CD4-positive, alpha-beta T cell (primary cell): Measurements from ENCODE around the gene RPS6KA2. TPM values are rescaled to one million over a fixed set of nuclear protein-coding genes. Genes with fewer than 3 reads are reported as not detected.

Source experiments
- ATAC-seq: fragments of 200-7000 bp; cut with Tn5 transposase; one replicate; pipeline ENCODE4 v1.10.0; 2022; ENCODE audit warnings: mild to moderate bottlenecking; ENCODE audit not compliant: poor library complexity
- CTCF ChIA-PET: fragments of 350-600 bp; sonication (Branson Sonifier 250); formaldehyde crosslinking; loops from one replicate; lab custom pipeline; 2021; ENCODE audit warnings: antibody characterized with exemption, inconsistent platforms; lab: Charles Lee
- POLR2A ChIA-PET: fragments of 350-600 bp; sonication (Branson Sonifier 250); formaldehyde crosslinking; loops from one replicate; lab custom pipeline; 2021; ENCODE audit warnings: antibody characterized with exemption, inconsistent platforms; lab: Charles Lee
- DNase-seq, 14 experiments: peaks; one replicate each; pipeline ENCODE4 v3.0.0-alpha.2; 2013 to 2020; ENCODE audit warnings: mixed read lengths in 2 of 14
- H3K27ac ChIP-seq, 2 donors: one replicate each; pipeline versions ENCODE4 v1.5.1 to v1.7.0; 2013; ENCODE audit warnings: low read length in 2 of 2, low read depth in 1 of 2, mild to moderate bottlenecking in 1 of 2
- H3K27me3 ChIP-seq, 2 experiments: 1 replicate in 1 of 2; 2 replicates in 1 of 2; pipeline versions ENCODE4 v1.6.1 to v1.7.0; 2013; ENCODE audit warnings: low read length in 2 of 2, control low read depth in 1 of 2, mild to moderate bottlenecking in 1 of 2, moderate library complexity in 1 of 2; ENCODE audit not compliant: insufficient read depth in 2 of 2, control insufficient read depth in 1 of 2
- H3K36me3 ChIP-seq: one replicate; pipeline ENCODE4 v1.6.1; 2013; ENCODE audit warnings: low read length, control low read depth; ENCODE audit not compliant: insufficient read depth
- H3K4me1 ChIP-seq: one replicate; pipeline ENCODE4 v1.6.1; 2013; ENCODE audit warnings: low read length, control low read depth; ENCODE audit not compliant: insufficient read depth
- H3K4me3 ChIP-seq: one replicate; pipeline ENCODE4 v1.5.1; 2013; ENCODE audit warnings: mild to moderate bottlenecking, low read length, moderate library complexity
- H3K9me3 ChIP-seq, 2 experiments: 1 replicate in 1 of 2; 2 replicates in 1 of 2; pipeline versions ENCODE4 v1.6.1 to v1.7.0; 2013; ENCODE audit warnings: low read length in 2 of 2, mild to moderate bottlenecking in 2 of 2, control low read depth in 1 of 2, moderate library complexity in 1 of 2; ENCODE audit not compliant: control insufficient read depth in 1 of 2, insufficient read depth in 1 of 2
- H3K27ac Mint-ChIP-seq: one replicate; pipeline ENCODE4 v1.8.0; 2020; ENCODE audit warnings: mixed read lengths
- H3K27me3 Mint-ChIP-seq: one replicate; pipeline ENCODE4 v1.8.0; 2021; ENCODE audit warnings: mixed read lengths
- H3K36me3 Mint-ChIP-seq: one replicate; pipeline ENCODE4 v1.8.0; 2021; ENCODE audit warnings: low read depth, mixed read lengths
- H3K4me1 Mint-ChIP-seq: one replicate; pipeline ENCODE4 v1.8.0; 2021; ENCODE audit warnings: low read depth, mixed read lengths
- H3K4me3 Mint-ChIP-seq: one replicate; pipeline ENCODE4 v1.8.0; 2020; ENCODE audit warnings: mild to moderate bottlenecking, mixed read lengths
- H3K9me3 Mint-ChIP-seq: one replicate; pipeline ENCODE4 v1.8.0; 2020; ENCODE audit warnings: mixed read lengths
- CTCF ChIP-seq: fragments of 200-600 bp; IDR thresholded peaks from one replicate; pipeline ENCODE4 v1.8.0; 2022; ENCODE audit warnings: antibody characterized with exemption, mild to moderate bottlenecking
- intact Hi-C, 2 experiments: fragments of 100-400 bp; cut with DNase I in 1 of 2; cut with micrococcal nuclease in 1 of 2; formaldehyde crosslinking; loops; one replicate each; pipeline versions ENCODE4 v1.15.1 to v1.9.0; 2023 to 2025; cut with DNase I, micrococcal nuclease
- total RNA-seq, 174 experiments: library from RNA in 2 of 174; stranded (reverse) in 2 of 174; gene quantifications; one replicate each; pipeline ENCODE4 v1.2.3 and lab custom pipeline; 2021 to 2026

Gene RPS6KA2
- total RNA-seq, 2 experiments from 2014 or later = 5.6 to 6.2 TPM

DNA sequence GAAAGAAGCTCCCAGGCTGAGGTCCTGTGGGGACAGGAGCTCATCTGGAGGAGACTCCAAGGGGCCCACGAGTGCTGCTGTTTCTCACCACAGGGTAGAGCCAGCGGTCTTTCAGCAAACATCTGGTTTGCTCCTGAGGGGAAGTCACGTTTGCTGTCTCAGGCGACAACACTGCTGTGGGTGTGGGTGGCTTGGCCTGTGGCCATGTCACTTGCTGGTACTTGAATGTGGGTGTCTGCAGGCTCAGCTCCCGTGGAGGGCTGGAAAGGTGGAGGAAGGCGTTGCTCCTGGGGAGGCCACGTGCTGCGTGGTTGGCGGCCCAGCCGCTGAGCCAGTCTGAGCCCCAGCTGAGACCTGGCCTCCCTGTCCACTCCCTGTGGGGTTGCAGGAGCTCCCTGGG lies 191.5 kb downstream of the RPS6KA2 start:
- CTCF ChIA-PET = interaction anchor here (0.6 to 1.9 kb wide), 4 partner anchors 14 to 555 kb away, joined by 3 to 6 read pairs (median 3); no protein-coding TSS in a partner anchor
- DNase-seq = peak in 11 of 14 experiments; percentile 26 to 74 (median 48)
- intact Hi-C loops = no loop called here

DNA sequence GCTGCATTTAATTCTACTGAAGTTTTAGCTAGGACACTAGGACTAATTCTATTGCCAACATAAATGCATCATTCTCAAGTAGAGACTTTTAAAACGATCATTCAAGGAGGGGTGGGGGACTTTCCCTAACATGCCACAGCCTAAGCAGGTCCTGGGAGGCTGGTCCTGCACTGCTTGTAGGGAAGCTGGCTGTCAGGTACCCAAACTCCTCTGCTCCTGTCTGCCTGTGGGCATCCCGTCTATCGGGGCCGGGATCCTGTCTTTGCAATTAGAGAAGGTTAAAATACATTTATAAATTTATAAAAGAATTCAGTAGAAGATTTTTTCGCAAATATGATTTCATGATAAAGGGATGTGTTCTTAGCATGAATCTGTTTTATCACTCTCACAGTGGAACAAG lies 192.7 kb downstream of the RPS6KA2 start:
- no peak overlapping the region for H3K4me3 ChIP-seq
- Mint-ChIP-seq H3K4me3 (no peak overlapping the region), H3K9me3 (no peaks in the 10 kb centered on the region), H3K36me3 (peaks cover 18% of the 10 kb centered on the region), H3K27ac (peak overlapping the region; percentile 36), H3K4me1 (peaks cover 26% of the 10 kb centered on the region), H3K27me3 (no peaks in the 10 kb centered on the region)
- ATAC-seq = no peak
- peaks cover 17% of the 10 kb centered on the region for H3K4me1 ChIP-seq
- POLR2A ChIA-PET = interaction anchor here (1.2 to 1.7 kb wide), 2 partner anchors 16 to 23 kb away, joined by 4 to 5 read pairs; no protein-coding TSS in a partner anchor
- no peak for DNase-seq
- intact Hi-C loops = no loop called here
- no peak overlapping the region for H3K27ac ChIP-seq
- CTCF ChIA-PET = no interaction called here
- no peaks in the 10 kb centered on the region for H3K36me3 ChIP-seq
- peaks cover 0 to 7% of the 10 kb centered on the region in 2 experiments for H3K9me3 ChIP-seq
- no peak for TF ChIP-seq CTCF
- no peaks in the 10 kb centered on the region for H3K27me3 ChIP-seq

More for the DNA sequence above, 191.5 kb downstream of the RPS6KA2 start:
- peaks cover 39% of the 10 kb centered on the region for H3K4me1 Mint-ChIP-seq
- peak overlapping the region; percentile 70 for H3K27ac Mint-ChIP-seq
- Histone ChIP-seq H3K4me1 (peaks cover 24% of the 10 kb centered on the region), H3K4me3 (no peak overlapping the region), H3K27ac (no peak overlapping the region), H3K27me3 (no peaks in the 10 kb centered on the region), H3K9me3 (peaks cover 0 to under 1% of the 10 kb centered on the region in 2 experiments), H3K36me3 (no peaks in the 10 kb centered on the region)
- H3K36me3 Mint-ChIP-seq = peaks cover 18% of the 10 kb centered on the region
- H3K4me3 Mint-ChIP-seq = no peak overlapping the region
- no peaks in the 10 kb centered on the region for H3K9me3 Mint-ChIP-seq
- ATAC-seq = peak; percentile 87
- no peaks in the 10 kb centered on the region for H3K27me3 Mint-ChIP-seq
- peak; percentile 22 for TF ChIP-seq CTCF
- POLR2A ChIA-PET = interaction anchor here (0.8 to 1.7 kb wide), 6 partner anchors 17 to 192 kb away, joined by 3 to 6 read pairs (median 4); partner anchors contain the start of gene RPS6KA2

- Histone ChIP-seq H3K36me3 (no peaks in the 10 kb centered on the region), H3K9me3 (peaks cover 0 to 7% of the 10 kb centered on the region in 2 experiments), H3K4me1 (peaks cover 15% of the 10 kb centered on the region), H3K27ac (no peak overlapping the region), H3K4me3 (no peak overlapping the region), H3K27me3 (no peaks in the 10 kb centered on the region)
- Mint-ChIP-seq H3K27ac (no peak overlapping the region), H3K4me3 (no peak overlapping the region), H3K36me3 (peaks cover 25% of the 10 kb centered on the region), H3K9me3 (no peaks in the 10 kb centered on the region), H3K4me1 (peaks cover 22% of the 10 kb centered on the region), H3K27me3 (no peaks in the 10 kb centered on the region)
- DNase-seq = no peak
- ATAC-seq = no peak
- POLR2A ChIA-PET = no interaction called here
- TF ChIP-seq CTCF = no peak
- intact Hi-C loops = no loop called here
- CTCF ChIA-PET = no interaction called here
These were observed 194.0 kb downstream of the RPS6KA2 start for GRCh38 chr6:166433096-166433495.
